Measurements from ENCODE around the gene MYOG.

The MYOG gene

DNA sequence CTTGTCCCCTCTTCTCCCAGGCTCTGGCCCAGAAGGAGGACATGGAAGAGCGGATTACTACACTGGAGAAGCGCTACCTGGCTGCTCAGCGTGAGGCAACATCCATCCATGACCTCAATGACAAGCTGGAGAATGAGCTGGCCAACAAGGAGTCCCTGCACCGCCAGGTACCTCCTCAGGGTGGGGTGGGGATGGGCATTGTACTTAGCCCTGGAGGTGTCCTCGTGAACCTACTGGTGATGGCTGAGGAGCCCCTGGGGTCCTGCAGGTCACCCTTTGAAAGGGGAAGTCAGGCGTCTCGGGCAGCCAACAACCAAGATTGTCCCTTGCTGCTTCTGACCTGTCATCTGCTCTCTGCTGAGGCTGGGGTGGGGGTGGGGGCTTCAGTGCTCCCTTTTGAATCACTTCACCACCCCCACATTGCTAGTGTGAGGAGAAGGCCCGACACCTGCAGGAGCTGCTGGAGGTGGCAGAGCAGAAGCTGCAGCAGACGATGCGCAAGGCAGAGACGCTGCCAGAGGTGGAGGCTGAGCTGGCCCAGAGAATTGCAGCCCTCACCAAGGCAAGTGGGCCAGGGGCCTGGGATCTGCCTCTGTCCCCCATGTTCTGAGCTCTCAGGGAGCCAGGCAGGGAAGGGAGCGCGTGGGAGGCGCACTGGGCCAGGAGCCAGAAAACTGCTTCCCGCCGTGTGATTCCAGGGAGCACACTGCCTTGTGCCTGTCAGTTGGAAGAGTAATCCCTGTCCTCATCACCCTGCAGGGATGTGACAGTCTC lies 39.8 kb downstream of the MYOG start:
- DNase-seq, result no peak

DNA sequence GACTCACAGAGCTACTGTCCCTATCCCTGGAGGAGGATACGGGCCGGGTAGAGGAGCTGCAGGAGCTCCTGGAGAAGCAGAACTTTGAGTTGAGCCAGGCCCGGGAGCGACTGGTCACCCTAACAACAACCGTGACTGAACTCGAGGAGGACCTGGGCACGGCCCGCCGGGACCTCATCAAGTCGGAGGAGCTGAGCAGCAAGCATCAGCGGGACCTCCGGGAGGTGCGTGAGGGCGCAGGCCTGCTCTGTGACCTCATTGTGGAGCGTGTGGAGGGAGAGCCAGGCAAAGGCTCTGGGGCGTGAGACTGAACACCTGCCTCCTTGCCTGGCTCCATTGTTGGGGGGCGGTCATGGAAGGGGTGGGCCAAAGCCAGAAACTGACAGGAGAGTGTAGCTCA lies 40.5 kb downstream of the MYOG start:
- no peak for DNase-seq

DNA sequence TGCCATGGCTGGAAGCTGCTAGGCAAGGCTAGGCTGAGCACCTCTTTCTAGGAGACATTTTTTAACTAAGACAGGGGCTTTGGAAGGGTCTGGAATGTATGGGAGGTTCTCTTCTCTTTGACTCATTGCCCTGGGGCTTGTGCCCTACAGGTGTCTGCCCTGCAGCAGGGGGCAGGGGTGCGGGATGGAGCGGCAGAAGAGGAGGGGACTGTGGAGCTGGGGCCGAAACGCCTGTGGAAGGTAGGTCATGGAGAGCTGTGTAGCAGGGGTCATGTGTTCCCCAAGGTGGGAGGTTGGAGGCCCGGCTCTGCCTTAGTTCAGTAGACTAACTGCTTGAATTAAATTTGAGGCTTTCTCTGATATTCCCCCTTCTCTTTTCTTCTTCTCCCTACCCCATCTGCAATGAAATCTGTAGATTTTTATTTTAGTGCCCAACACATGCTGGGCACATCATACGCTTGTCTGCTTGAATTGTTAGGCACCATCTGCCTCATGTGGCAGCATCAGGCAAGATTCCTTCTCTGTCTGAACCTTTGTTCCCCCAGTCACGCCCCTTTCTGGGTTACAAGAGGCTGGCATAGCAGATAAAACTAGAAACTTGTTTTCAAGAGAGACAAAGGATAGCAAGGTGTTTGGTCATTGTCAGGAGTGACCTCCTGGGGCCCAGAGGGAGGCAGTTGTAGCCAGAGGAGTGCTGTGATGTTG lies 41.1 kb downstream of the MYOG start:
- no peak for DNase-seq

DNA sequence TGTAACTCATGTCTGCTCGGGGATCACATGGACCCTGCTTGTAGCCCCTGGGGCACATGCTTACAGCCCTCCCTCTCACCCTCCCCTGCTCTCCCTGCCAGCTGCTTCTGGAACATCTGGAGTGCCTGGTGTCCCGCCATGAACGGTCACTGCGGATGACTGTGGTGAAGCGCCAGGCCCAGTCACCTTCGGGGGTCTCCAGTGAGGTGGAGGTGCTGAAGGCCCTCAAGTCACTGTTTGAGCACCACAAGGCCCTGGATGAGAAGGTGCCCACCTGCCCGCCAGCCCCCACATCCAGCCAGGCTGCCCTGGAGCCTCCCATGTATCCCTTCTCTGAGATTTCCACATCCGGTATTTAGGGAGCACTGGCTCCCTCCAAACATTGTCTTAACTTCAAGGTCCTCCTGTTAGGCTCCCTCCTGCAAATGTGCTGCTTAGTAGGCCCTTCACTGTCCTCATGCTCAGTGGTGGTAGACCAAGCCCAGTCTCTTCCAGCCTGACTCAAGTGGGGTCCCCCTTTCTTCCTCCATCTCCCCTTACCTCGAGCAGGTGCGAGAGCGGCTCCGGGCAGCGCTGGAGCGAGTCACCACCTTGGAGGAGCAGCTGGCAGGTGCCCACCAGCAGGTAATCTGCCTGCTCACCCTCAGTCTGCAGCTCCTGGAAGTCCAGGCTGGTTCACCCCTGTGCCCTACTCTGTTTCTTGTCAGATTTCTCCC lies 41.8 kb downstream of the MYOG start:
- DNase-seq, result no peak

DNA sequence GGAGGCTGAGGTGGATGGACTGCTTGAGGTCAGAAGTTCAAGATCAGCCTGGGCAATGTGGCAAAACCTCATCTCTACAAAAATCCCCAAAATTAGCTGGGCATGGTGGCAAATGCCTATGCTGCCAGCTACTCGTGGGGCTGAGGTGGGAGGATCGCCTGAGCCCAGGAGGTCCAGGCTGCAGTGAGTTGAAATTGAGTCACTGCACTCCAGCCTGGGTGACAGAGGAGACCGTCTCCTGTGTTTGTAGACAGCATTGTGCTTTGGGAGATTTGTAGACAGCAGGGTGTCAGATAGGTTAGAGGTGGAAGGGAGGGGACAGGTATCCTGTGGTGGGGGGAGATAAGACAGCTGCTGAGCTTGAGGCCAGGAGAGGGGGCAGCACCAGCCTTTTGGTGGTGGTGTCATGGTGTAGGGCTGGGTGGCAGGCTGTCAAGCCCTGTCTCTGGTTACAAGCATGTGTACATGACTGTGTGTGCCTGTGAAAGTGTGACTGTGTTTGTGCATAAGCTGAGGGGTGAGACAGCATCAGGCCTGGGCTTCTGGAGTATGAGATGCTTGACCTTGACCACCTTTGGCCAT lies 44.4 kb downstream of the MYOG start:
- no peak for DNase-seq

DNA sequence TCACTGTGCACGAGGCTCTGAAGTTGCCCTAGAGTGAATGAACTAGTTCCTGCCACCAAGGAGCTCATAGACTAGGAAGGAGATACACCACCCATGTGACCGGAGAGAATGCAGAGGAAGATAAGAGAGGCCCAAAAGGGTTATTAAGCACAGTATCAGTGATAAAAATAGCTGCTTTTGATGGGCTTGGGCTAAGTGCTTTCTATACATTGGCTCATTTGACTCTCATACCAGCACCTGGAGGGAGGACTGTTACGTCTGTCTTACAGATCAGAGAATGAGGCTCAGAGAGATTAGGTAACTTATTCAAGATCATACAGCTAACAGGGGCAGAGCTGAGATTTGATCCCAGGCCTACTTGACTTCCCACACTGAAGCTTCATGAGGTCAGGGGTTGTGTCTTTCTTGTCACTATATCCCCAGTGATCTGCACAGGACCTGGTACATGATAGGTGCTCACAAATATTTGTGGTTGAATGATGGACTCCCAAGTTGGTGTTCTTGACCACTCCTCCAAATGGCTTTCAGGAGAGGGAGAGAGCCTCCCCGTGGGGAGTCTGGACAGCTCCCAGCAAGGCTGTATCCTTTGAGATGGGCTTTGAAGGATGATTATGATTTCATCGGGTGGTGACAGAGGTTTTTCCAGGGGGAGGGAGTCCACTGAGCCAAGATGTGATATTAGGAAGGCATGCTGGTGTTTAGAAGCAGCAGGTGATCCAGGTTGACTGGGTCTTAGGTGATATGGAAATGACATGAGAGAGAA lies 45.1 kb downstream of the MYOG start:
- no peak for DNase-seq

DNA sequence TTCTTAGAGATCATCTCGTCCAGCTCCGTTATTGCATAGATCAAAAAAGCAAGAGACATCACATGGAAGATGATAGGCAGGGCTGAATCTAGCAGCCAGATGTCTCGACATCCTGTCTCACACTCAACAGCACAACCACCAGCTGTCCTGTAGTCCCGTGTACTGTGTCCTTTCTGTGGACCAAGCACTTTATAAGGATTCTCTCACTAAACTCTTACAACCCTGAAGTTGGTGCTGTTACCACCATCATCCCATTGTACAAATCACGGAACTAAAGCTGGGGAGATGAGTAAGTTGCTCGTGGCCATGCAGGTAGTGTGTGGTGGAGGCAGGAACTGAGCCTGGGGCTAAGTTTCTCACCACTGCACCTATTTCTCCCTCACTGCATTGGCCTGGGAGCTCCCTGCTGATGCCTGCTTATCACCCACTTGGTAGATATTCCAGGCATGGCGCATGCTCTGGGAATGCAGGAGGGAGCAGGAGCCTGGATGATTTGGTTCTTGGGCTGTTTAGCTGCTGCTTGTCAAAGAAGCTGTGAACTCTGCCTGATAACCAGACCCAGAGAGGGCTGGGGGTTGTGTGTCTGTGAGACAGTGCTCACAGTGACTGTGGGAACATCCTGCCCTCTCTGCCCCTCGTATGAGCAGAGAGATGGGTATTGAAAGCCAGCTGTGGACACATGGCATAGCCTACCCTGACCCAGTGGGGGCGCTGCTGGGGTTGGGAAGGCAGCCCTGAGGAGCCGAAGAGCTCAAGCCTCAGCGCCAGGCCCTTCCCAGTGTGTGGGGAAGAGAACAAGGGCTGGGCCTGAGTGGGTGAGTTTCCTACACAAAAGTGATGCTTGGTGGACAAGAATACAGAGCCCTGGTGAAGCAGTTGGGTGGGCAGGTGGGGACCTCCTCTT lies 46.0 kb downstream of the MYOG start:
- no peak for DNase-seq

DNA sequence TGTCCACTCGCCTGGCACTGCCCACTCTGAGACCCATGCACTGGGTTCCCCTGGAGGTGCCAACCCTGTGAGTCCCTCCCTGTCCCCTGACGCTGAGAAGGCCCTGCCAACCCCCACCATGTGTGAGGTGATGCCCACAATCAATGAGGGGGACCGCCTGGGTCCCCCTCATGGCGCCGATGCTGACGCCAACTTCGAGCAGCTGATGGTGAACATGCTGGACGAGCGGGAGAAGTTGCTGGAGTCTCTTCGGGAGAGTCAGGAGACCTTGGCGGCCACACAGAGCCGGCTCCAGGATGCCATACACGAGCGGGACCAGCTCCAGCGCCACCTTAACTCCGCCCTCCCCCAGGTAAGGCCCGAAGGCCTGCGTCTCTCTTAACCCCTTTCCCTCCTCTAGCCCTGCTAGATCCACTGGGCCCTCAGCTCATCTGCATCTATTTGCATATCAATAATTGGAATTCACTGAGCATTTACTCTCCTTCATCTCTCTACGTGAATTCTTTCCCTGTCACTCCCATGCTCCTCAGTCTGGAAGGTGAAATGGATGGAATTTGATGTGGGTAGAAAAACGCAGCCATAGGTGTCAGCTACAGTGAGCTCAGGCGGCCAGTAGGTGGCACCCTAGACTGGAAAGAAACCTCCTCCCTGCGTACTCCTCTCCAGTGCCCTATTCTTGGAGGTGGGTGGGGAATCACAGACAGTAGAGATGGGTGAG lies 46.8 kb downstream of the MYOG start:
- DNase-seq, result peak; percentile 72

DNA sequence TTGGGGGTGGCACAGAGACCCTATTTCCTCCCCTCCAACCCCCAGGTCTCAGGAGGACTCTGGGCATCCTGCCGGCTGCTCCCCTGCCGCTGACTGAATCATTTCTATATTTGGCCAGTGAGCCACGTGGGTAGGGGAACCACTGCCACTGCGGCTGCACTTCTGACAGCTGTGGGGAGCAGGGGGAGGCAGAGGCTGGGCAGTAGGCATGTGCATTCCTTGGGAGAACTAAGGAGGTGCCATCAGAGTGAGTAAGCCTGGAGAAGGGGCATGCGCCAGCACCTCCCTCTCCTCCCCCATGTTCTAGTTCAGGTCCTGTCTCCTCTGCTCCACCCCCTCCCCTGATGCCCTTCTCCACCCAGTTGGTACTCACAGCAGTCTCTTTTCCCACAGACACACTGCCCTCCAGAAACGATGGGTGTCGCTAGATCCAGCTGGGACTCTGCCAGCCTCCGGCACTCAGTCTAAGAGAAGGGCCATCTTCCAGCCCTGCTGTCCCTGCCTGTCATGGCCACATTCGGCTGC lies 47.5 kb downstream of the MYOG start:
- no peak for DNase-seq

DNA sequence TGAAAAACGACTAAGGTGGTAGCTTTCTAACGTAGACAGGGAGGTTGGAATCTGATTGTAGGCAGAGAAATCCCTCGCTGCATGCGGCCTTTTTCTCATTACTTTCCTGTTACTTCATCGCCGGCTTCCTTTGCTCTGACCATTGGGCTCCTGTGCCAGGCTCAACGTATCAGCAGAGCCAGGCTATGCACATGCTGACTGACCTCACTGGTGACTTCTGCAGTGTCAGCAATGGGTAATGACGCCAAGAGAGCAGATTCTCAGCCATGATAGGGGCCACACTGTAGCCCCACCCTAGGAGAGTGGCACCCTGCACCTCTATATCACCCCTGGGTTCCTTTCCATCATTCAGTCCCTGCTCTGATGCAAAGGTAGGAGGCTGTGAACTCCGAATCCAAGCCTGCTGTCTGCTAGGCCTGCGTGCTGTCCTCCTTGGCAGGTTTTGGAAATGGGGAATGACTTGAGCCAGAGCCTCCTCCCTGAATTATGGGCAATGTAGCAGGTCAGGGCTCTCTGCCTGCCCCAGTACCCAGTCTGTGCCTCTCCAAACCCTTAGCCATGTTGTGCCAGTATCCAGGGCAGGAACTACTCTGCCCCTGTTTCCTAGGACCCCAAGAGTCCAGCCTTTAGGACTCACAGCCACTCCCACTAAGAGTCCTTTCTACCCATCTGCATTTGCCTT lies 48.2 kb downstream of the MYOG start:
- no peak for DNase-seq

DNA sequence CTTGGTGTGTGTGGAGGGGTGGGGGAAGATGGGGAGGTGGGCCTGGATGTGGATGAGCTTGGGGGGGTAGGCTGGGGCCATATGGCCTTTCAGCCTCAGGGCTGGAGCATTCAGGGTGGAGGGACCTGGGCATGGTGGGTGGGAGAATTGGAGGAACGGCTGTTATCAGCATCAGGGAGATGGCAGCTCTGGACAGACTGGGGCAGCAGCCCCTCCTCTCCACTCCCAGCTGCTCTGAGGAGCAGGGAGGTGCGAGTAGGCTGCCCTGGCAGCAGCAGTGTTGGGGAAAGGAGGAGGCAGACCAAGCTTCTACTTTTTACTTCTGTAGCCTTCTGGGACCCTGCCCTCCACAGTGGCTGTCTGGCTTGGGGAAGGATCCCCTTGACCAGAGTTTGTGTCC lies 49.3 kb downstream of the MYOG start:
- no peak for DNase-seq

DNA sequence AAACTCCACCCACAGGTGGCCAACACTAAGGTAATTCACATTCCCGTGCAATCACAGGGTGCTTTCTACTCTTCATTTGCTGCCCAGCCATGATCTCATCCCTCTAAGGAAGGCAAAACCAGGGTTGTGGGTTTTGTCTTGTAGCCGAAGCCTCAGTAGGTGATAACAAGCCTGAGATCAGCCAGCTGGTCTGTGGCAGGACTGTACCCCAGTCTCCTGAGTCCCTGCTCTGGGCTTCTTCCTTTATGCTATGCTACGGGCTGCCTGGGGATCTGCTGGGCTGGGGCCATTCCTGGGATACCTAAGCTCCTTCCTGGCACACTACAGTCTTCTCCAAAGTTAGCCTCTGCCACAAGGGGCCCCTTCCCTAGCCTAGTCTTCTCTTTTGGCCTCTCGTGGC lies 49.7 kb downstream of the MYOG start:
- no peak for DNase-seq

DNA sequence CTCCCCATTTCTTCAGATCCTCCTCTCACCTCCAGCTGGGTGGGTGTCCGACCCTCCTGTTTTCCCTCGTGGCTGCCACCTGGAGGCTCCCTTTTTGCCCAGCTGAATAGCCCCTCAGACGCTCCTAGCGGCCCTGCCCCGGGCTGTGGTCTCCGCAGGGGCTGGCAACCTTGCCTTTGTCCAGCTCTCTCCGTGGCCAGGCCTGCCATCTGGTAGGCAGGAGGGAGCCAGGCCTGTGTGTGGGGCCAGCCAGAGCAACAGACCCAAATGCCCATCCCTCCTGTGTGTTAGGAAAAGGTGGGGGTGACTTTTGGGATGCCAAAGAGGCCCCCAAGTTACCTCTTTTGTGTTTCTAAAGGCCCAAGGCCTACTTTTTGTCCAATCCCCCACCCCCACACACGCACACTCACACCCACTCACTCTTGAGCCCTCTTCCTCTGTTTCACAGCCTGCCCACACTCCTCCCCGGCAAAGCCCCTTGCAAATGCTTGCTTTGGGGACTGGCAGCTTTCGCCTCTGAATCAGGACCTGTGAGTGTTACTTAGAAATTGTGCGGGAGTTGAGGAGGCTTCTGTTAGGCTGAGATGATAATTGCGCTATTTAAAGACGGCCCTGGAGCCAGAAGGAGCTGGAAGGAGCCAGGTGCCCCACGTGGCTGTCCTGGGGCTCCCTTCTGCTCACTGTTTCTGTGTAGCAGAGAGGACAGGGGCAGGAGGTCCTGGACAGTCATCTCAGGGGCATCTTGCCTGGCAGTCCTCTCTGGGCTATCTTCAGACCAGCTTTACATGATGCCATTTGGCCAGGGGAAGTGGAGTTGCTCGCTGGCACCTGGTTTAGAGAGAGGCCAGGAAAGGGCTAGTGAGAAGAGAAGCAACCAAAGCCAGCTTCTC lies 50.5 kb downstream of the MYOG start:
- DNase-seq, result no peak

DNA sequence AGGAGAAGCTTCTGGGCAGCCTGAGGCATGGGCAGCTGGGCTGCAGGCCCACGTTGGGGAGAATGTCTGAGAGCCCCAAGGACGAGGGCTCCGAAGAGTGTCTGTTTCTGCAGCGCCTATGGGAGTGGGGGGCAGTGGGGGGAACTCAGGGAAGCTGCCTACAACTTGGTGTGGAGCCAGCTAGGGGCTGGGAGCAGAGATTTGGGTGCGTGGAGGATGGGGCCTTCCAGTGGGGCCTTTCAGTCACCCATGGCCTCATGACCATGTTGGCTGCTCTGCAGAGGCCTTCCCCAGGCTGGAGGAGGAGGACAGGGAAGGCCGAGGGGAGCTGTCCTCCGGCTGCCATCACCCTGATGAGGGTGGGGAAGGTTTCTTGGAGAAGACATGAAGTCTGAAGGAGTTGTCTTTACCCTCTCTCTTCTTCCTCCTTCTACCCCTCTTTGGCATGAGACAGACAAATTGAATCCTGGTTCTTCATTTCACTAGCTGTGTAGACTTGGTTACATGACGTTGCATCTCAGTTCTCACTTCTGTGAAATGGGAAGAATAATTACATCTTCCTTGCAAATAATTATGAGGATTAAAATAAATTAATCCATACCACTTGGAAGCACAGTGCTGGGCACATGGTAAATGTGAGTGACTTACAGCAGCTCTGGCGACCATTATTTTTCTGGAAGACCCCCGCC lies 51.2 kb downstream of the MYOG start:
- no peak for DNase-seq

DNA sequence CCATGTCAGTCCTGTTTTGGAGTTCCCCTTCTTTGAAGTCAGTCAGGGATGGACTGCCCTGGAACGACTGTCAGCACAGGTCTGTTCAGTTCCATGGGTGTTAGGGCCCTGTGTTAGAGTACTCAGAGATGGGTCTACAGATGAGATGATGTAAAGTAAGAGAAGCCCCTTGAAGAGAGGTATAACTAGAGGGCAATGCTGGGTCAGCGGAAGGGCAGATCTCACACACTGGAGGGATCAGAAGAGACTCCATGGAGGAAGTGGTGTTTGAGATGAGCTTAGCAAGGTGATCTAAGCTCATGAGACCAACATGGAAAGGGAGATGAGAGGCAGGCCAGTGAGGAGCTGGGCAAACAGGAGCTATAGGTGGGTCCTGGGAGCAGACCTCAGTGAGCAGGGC lies 51.9 kb downstream of the MYOG start:
- no peak for DNase-seq

DNA sequence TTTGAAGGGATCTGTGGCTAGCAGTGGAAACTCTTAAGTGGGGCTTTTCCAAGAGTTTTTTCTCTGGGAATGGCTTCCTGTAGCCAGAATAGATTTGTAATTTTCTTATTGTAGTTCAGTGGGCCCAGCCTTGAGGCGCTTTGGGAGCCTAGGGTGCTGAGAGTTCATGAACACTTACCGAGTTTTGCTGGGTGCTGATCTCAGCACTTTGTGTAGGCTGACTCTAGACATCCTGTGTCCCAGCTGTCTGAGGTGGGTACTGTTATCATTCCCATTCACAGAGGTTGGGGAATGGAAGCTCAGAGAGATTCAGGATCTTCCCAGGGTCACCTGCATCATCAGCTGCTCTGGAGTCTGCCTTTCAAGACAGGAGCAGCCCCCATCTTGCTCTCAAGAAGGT lies 52.5 kb downstream of the MYOG start:
- no peak for DNase-seq
